Measurements from ENCODE around the gene BLNK. TPM values are rescaled to one million over a fixed set of nuclear protein-coding genes. Genes with fewer than 3 reads are reported as not detected.

BLNK gene
- total RNA-seq, 2 donors from 2014 or later: not detected

- Mint-ChIP-seq H3K27ac (no peak overlapping the region), H3K36me3 (ENCODE audit: low read depth) (no peaks in the 10 kb centered on the region), H3K4me1 (no peaks in the 10 kb centered on the region), H3K4me3 (no peak overlapping the region), H3K9me3 (no peaks in the 10 kb centered on the region), H3K27me3 (peaks cover 7% of the 10 kb centered on the region)
- no peak for ATAC-seq (replicated peaks)
Measured at GRCh38 chr10:96233959-96234358, 37.4 kb downstream of the BLNK start.

DNA sequence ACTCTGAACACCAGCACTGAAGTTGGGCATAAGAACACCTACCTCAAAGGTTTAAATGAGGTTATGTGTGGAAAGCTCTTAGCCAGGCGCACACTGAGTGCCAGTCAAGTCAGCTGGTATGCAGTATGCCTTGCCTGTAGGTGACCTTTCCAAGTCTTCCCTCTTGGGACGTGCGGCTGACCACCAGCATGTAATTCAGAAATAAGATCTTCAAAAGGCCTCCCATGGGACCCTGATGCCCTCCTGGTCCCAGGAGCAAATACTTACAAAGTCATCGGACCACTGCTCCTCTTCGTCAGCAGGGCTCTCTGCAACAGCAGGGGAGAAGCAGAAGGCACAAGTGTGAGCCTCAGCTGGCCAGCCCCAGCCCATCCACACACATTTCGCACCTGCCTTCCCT is 40.8 kb downstream of the BLNK start:
- Mint-ChIP-seq H3K27ac (no peak overlapping the region), H3K36me3 (ENCODE audit: low read depth) (no peaks in the 10 kb centered on the region), H3K4me3 (no peak overlapping the region), H3K9me3 (no peaks in the 10 kb centered on the region), H3K4me1 (no peaks in the 10 kb centered on the region), H3K27me3 (peaks cover 1% of the 10 kb centered on the region)
- no peak for ATAC-seq (replicated peaks)

DNA sequence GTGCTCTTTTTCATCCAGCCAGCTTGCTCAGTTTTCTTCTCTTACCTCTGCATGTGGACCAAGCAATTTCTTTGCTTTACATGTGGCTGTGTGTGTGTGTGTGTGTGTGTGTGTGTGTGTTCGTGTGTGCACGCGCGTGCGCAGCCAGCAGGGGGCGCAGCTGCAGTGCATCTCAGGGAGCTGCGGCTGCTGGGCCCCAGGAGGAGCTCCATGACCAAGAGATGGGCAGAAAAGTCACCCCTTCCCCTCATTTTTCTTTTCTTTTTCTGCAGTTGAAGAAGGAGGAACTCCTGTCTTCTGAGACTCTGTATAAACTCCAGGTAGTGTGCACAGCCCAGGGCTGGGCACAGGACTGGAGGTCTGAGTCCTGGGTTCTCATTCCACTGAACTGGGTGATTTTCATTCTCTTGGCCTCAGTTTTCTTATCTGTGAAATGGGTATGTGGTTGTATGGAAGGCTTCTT is 41.8 kb downstream of the BLNK start:
- Mint-ChIP-seq H3K36me3 (ENCODE audit: low read depth) (no peaks in the 10 kb centered on the region), H3K9me3 (no peaks in the 10 kb centered on the region), H3K27ac (no peak overlapping the region), H3K27me3 (no peaks in the 10 kb centered on the region), H3K4me3 (no peak overlapping the region), H3K4me1 (no peaks in the 10 kb centered on the region)
- peak; percentile 74 for ATAC-seq (replicated peaks)

- Mint-ChIP-seq H3K36me3 (ENCODE audit: low read depth) (no peaks in the 10 kb centered on the region), H3K4me3 (no peak overlapping the region), H3K9me3 (no peaks in the 10 kb centered on the region), H3K27me3 (no peaks in the 10 kb centered on the region), H3K4me1 (no peaks in the 10 kb centered on the region), H3K27ac (no peak overlapping the region)
- ATAC-seq (replicated peaks): no peak
Measured at GRCh38 chr10:96228408-96228994, 42.9 kb downstream of the BLNK start.

GRCh38 chr10:96227206-96227605 is 44.2 kb downstream of the BLNK start:
- Mint-ChIP-seq H3K27me3 (no peaks in the 10 kb centered on the region), H3K4me1 (no peaks in the 10 kb centered on the region), H3K36me3 (ENCODE audit: low read depth) (no peaks in the 10 kb centered on the region), H3K27ac (no peak overlapping the region), H3K9me3 (no peaks in the 10 kb centered on the region), H3K4me3 (no peak overlapping the region)
- ATAC-seq (replicated peaks): no peak

DNA sequence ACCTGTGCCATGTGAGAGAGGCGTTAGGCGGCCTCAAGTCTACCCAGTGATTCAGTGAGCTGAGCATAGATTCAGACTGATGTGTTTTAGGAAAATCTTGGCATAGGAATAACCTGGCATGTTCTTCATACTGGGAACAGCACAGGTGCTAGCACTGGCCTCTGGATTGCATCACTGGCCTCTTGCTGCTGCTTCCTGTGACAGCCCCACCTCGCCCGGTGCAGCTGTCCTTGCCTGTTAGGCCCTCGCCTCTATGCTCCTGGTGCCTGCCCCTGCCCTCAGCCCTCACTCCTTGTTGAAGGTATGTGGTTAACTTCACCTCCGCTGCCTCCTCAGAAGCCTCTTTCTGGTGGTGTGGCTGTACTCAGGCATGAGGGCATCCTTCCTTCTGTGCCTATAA is 46.2 kb downstream of the BLNK start:
- no peak overlapping the region for H3K4me3 Mint-ChIP-seq
- no peaks in the 10 kb centered on the region for H3K4me1 Mint-ChIP-seq
- no peak overlapping the region for H3K27ac Mint-ChIP-seq
- H3K27me3 Mint-ChIP-seq: no peaks in the 10 kb centered on the region
- no peaks in the 10 kb centered on the region for H3K36me3 Mint-ChIP-seq (ENCODE audit: low read depth)
- H3K9me3 Mint-ChIP-seq: no peaks in the 10 kb centered on the region
- ATAC-seq (replicated peaks): no peak

GRCh38 chr10:96222908-96223307 is 48.5 kb downstream of the BLNK start:
- Mint-ChIP-seq H3K4me3 (no peak overlapping the region), H3K36me3 (ENCODE audit: low read depth) (no peaks in the 10 kb centered on the region), H3K9me3 (no peaks in the 10 kb centered on the region), H3K27ac (no peak overlapping the region), H3K27me3 (peaks cover 5% of the 10 kb centered on the region), H3K4me1 (no peaks in the 10 kb centered on the region)
- ATAC-seq (replicated peaks): no peak

- peaks cover 7% of the 10 kb centered on the region for H3K27me3 Mint-ChIP-seq
- H3K9me3 Mint-ChIP-seq: no peaks in the 10 kb centered on the region
- H3K36me3 Mint-ChIP-seq (ENCODE audit: low read depth): no peaks in the 10 kb centered on the region
- no peak overlapping the region for H3K27ac Mint-ChIP-seq
- H3K4me3 Mint-ChIP-seq: no peak overlapping the region
- no peak for ATAC-seq (replicated peaks)
- H3K4me1 Mint-ChIP-seq: no peaks in the 10 kb centered on the region
Measured at GRCh38 chr10:96222441-96222840, 48.9 kb downstream of the BLNK start.

GRCh38 chr10:96218826-96219225 is 52.5 kb downstream of the BLNK start:
- no peaks in the 10 kb centered on the region for H3K36me3 Mint-ChIP-seq (ENCODE audit: low read depth)
- no peak for ATAC-seq (replicated peaks)
- peaks cover 35% of the 10 kb centered on the region for H3K27me3 Mint-ChIP-seq
- H3K4me3 Mint-ChIP-seq: no peak overlapping the region
- no peaks in the 10 kb centered on the region for H3K4me1 Mint-ChIP-seq
- H3K9me3 Mint-ChIP-seq: no peaks in the 10 kb centered on the region
- no peak overlapping the region for H3K27ac Mint-ChIP-seq

GRCh38 chr10:96217711-96218110 is 53.7 kb downstream of the BLNK start:
- Mint-ChIP-seq H3K36me3 (ENCODE audit: low read depth) (no peaks in the 10 kb centered on the region), H3K27ac (no peak overlapping the region), H3K4me3 (no peak overlapping the region), H3K9me3 (no peaks in the 10 kb centered on the region), H3K4me1 (no peaks in the 10 kb centered on the region), H3K27me3 (peaks cover 36% of the 10 kb centered on the region)
- ATAC-seq (replicated peaks): no peak

- Mint-ChIP-seq H3K27ac (no peak overlapping the region), H3K9me3 (no peaks in the 10 kb centered on the region), H3K4me1 (no peaks in the 10 kb centered on the region), H3K4me3 (no peak overlapping the region), H3K36me3 (ENCODE audit: low read depth) (no peaks in the 10 kb centered on the region), H3K27me3 (peaks cover 36% of the 10 kb centered on the region)
- ATAC-seq (replicated peaks): no peak
Measured at GRCh38 chr10:96216775-96217174, 54.6 kb downstream of the BLNK start.

DNA sequence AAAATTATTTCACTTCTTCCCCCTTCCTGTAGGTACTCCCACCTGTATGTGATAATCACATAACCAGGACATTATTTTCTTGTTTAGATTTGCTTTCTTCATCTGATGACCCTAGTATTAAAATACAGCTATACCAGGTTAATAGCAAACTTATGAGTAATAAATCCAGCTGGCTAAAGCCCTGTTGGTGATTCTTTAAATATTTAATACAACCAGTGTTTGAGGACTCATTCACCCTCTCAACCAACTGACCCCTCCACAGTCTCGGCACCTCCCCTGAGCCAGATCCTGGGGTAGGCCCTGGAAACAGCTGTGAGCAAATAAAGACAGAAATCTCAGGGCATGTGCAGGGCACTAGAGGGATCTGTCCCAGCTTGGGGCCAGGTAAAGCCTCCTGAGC is 58.5 kb downstream of the BLNK start:
- Mint-ChIP-seq H3K4me3 (no peak overlapping the region), H3K27ac (no peak overlapping the region), H3K9me3 (no peaks in the 10 kb centered on the region), H3K36me3 (ENCODE audit: low read depth) (no peaks in the 10 kb centered on the region), H3K27me3 (peaks cover 37% of the 10 kb centered on the region), H3K4me1 (no peaks in the 10 kb centered on the region)
- no peak for ATAC-seq (replicated peaks)

- H3K27me3 Mint-ChIP-seq: peaks cover 36% of the 10 kb centered on the region
- no peak for ATAC-seq (replicated peaks)
- H3K4me1 Mint-ChIP-seq: no peaks in the 10 kb centered on the region
- H3K9me3 Mint-ChIP-seq: no peaks in the 10 kb centered on the region
- no peak overlapping the region for H3K4me3 Mint-ChIP-seq
- H3K36me3 Mint-ChIP-seq (ENCODE audit: low read depth): no peaks in the 10 kb centered on the region
- no peak overlapping the region for H3K27ac Mint-ChIP-seq
Measured at GRCh38 chr10:96211764-96212163, 59.6 kb downstream of the BLNK start.

DNA sequence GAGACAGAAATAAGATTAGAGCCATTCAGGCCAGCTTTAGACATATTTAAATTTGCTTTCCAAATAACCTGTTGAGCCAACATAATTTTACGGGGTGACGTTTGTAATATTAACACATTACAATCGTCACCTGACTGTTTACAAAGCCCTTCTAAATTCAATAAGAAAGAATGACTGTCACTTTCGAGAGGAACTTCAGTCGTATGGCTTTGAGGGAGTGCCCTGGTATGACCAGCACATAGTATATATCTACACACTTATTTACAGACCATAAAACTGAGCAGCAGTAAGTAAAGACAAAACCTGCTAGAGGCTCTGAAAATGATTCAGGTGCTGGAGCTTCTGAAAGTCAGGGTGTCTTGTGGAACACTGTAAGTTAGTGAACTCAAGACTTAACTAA is 62.4 kb downstream of the BLNK start:
- Mint-ChIP-seq H3K9me3 (no peaks in the 10 kb centered on the region), H3K36me3 (ENCODE audit: low read depth) (no peaks in the 10 kb centered on the region), H3K27me3 (peaks cover 17% of the 10 kb centered on the region), H3K27ac (no peak overlapping the region), H3K4me3 (no peak overlapping the region), H3K4me1 (no peaks in the 10 kb centered on the region)
- ATAC-seq (replicated peaks): no peak

GRCh38 chr10:96208271-96208670 is 63.1 kb downstream of the BLNK start:
- Mint-ChIP-seq H3K9me3 (no peaks in the 10 kb centered on the region), H3K4me1 (no peaks in the 10 kb centered on the region), H3K27me3 (peaks cover 15% of the 10 kb centered on the region), H3K4me3 (no peak overlapping the region), H3K27ac (no peak overlapping the region), H3K36me3 (ENCODE audit: low read depth) (no peaks in the 10 kb centered on the region)
- no peak for ATAC-seq (replicated peaks)

GRCh38 chr10:96205580-96205979 is 65.8 kb downstream of the BLNK start:
- no peak for ATAC-seq (replicated peaks)
- no peaks in the 10 kb centered on the region for H3K9me3 Mint-ChIP-seq

More at GRCh38 chr10:96205580-96205979, 65.8 kb downstream of the BLNK start:
- Mint-ChIP-seq H3K4me1 (no peaks in the 10 kb centered on the region), H3K27ac (no peak overlapping the region), H3K36me3 (ENCODE audit: low read depth) (no peaks in the 10 kb centered on the region), H3K27me3 (peaks cover 17% of the 10 kb centered on the region), H3K4me3 (no peak overlapping the region)
